Colon (tissue), 2 donors: ENCODE results near the gene SALL1.

Experiments used
- FAIRE-seq: peaks from 2 replicates; lab custom pipeline; 2012; peaks lifted over from hg19 to GRCh38; lab: Jason Lieb, UNC
- donor health status: control.
- donor health status: control.

Gene SALL1

GRCh38 chr16:51156807-51157200 lies 5.7 kb upstream of the SALL1 start:
- FAIRE-seq: no peak

DNA sequence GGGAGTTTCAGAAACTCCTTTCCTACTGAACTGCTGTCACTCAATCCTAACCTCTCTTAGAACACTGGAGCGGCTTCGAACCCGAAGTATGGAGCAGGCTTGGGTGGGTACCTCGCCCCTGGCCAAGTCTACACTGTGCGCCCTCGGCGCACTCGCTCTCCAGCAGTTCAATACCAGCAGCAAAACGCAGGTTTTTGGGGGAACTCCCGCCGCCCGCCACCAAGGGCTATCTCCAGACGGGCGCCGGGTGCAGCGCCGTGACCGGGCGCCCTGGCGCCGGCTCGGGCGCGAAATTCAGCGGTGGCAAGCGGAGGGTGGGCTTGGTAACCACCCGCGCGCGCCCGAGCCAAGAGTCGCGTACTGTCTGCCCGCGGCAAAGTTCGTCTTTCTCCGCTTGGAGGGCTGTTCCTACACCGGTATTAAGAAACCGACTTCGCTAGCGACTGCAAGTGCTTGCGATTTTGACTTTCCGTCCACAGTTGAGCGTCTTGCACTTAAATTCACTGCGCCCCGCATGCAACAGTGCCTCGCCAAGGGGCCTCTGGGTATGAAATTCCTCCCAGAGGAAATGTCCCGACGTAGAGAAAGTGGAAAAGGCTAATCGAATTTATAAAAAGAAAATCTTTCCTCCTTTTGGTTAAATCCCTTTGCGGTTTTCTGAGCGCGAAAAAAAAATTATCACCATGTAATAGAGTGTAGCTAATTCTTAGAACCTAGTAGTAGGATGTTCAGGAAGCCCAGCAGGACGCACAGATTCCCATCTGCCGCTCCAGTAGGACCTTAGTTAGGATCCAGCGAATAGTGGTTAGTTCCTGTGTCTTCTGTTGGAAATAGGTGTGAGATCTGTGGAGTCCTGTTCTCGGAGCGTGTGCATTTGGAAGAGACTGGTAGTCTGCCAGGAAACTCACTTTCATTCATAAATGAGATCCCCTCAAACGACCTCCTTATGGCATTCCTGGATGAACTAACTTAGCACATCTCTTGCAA lies 5.0 kb upstream of the SALL1 start:
- FAIRE-seq: no peak

GRCh38 chr16:51155199-51155607 lies 4.1 kb upstream of the SALL1 start:
- no peak for FAIRE-seq

GRCh38 chr16:51154271-51155171 lies 3.5 kb upstream of the SALL1 start:
- FAIRE-seq: no peak

DNA sequence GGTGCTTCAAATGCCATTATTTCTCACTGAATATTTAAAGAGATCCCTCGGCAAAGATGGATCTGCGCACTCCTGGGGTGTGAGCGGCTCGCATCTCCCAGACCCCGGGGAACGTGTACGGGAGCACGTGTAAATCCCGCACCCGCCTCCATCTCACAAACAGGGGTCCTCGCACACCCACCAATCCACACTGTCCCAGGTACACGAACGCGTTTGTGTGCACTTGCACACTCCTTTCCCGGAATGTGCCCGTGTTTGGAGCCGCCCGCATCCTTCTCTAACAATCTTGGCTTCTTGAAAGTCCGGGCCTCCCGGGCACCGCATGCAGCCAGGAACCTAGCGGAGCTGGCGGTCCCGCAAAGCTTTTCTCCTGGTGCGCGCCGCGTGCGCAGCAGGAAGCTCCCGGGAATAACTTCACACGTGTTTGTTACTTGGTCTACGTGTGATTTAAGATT lies 2.5 kb upstream of the SALL1 start:
- no peak for FAIRE-seq

DNA sequence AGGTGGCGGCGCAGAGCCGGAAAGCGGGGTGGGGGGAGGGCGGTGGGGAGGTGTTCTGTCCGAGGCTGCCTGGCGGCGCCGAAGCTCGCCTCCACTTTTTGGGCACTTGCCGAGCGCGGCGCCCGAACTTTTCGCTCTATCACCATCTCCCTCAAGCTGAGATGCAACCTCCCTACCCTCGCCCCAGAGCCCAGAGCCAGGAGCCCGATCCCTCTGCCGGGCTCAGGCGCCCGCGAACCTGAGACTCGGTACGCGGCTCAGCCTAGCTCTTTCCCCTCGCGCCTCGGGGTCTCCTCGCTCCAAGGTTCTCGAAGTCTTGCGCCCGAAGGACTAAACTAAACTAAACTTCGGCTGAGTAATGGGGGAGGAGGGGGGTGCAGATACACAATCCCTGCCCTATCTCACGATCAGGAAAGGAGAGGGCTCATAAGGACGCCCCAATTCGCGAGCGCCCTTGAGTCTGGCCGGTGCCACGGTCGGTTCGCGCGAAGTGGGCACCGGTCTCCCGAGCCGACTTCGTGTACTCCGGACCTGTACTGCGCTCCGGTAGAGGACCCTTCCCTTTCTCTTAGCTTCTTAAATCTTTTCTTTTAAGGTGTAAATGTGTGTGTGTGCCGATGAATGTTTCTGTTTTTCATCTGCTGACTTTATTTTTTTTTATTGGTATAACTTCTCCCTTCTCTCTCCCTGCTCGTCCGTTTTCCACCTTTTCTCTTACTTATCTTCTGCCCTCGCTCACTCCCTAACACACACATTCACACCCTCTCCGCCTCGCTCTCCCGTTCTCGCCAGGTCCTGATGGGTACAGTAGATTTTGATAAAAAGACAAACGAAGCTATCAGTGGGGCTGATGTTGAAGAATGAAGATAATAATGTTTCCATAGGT lies 1.9 kb upstream of the SALL1 start:
- no peak for FAIRE-seq

DNA sequence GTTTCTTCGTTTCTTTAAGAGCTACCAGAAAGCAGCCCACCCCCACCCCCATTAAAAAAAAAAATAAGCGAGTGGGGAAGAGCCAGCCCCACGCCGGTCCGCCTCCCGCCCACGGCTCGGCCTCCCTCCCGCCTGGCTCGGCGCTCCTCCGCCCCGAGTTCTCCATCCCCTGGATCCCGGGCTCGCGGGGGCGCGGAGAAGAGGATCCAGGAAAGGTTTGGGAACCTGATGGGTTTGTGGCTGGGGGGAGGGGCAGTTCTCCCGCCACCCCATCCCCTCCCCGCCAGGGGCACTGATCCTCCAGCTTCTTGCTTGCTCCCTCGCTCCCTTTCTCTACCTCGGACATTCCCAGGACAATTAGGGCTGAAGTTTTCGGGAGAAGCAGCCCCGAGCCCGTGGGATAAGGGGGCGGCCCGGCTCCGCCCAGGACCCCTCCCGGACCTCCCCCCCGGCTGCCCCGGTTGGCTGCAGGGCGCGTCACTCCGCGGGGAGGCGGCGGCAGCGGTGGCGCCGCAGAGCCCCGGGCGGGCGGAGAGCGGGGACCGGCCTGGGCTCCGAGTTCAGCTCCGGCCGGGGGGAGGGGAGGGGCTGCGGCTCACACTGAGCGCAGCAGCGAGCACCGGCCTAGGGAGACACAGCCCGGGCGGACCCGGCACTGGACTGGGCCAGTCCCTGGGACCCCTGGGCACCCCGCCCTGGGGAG lies 1.0 kb upstream of the SALL1 start:
- FAIRE-seq: no peak

- no peak for FAIRE-seq
Measured at GRCh38 chr16:51151435-51151960, 428 bp upstream of the SALL1 start.

DNA sequence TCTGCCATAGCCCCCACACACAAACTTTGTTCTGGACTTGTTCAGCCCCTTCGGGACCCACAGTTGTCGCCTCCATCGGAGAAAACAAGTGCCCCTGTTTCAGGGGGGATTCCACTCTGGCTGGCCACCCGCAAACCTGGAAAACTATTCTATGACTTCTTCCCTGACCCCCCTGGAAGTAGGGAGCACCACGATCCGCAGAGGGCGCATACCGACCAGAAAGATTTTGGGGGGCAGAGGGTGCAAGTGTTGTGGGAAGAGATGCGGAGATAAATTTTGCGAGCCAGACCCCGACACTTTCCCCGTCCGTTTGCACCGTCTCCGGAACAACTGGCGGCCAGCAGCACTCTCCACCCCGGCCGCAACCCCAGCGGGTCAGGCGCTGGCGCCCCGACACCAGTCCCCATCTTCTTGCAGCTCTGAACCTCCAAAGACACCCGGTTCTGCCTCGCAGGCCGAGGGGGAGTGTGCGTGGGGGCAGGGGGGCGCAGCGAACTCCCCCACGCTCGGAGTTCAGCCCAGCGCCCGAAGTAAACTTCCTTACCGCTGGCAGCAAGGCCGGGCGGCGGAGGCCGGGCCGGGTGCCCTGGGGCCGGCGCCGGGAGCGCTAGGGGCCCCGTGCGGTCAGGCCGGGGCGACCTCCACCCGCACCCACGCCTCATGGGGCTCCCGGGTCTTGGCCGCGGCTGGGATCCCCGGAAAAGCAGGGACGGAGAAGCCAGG lies 744 bp downstream of the SALL1 start:
- no peak for FAIRE-seq

DNA sequence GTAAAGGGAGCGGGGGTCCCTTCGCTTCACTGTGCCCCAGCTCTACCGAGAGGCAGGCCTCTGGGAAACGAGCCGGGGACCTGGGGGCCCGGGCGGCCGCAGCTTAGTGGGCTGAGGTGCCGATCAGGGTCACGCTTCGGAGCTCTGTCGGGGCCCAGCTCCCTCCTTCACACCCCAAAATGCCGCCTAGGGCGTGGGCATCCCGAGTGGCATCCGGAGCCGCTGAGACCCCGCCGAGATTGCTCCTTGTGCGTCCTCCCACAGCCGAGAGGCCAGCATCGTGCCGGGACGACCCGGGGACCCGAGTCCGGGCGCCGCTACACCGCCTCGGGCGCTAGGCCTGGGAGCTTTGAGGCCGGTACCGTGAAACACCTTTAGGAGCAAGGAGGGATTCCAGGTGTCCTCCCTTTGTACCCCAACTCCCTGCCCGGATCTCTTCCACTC lies 1.3 kb downstream of the SALL1 start:
- FAIRE-seq: no peak

DNA sequence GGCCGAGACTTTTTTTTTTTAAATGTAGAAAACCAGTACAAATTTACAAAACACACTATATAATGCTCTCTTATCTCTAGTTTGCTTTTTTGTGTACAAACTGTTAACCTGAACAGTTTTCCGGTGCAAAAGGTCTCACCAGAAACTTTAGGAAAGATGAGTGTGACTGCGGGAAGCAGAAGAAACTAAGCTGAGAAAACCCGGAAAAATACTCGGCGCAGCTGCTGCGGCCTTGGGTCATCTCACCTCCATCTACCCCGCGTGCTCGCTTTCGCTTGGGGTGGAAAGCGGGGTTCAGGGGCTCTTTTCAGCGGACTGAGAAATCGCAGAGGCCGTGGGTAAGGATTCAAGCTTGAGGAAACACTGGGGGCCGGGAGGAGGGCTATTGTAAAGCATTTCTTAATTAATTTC lies 1.8 kb downstream of the SALL1 start:
- FAIRE-seq: no peak

- FAIRE-seq: no peak
Measured at GRCh38 chr16:51148678-51149228, 2.3 kb downstream of the SALL1 start.

GRCh38 chr16:51147776-51148677 lies 3.0 kb downstream of the SALL1 start:
- no peak for FAIRE-seq

DNA sequence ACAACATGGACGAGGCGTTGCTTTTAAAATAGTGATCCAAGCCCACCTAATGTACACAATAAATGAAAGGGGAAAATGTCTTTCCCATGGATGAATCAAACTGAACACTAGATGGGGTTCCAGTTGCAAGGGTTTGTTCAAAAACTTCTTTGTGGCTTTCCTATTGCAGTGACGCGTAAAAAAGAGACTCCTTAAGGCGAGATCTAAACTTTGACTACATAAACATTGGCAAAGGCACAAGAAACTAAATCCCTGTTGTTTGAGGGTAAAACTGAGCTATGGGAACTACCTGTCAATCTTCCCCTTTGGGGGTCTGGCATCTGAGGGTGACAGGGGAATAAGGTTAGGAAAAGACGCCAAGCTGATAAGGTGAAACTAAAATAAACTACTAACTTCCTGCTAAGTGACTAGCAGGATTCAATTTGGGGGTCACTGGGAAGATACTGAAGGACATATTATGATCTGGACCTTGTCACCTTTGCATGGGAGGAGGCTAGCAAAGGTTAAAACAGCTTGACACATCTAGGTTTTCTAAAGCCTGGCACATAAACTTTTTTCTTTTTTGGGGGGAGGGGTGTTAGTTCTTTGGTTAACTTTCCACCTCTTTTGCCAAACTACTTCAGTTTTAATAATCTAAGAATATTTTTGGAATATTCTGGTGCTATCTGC lies 4.7 kb downstream of the SALL1 start:
- FAIRE-seq: no peak

- FAIRE-seq: no peak
Measured at GRCh38 chr16:51144203-51144602, 6.9 kb downstream of the SALL1 start.

DNA sequence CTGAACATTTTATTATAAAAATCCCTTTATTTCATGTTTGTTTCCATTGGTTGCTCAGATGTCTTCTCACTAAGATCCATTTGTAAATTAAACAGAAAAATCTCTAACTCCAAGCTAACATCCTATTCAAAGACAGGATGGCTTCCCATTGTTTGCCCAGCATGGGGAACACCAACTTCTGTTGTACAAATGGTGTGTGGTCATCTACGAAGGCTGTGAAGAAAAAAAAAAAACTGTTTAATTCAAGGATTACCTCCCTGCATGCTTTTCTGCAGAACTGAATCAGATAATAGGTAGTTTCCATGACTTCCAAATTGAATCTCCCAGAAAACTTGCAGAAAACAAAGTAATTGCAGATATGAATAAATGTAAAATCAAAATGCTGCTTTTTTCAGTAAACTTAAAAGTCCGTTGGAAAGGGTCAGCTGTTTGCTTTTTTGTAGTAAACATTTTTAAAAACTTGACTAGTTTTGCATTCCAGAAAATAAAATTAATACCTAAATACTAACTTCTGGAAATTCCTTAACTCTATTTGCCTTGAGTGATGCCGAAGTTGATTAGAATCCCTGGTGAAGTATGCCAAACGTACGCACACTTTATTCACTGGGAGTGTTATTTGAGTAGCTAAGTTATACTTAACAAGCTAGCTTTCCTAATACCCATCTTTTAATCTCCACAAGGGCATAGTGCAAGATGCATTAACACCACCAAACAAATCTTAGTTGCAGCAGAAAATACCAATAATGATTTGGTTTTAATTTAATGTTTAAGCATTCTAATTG lies 7.7 kb downstream of the SALL1 start:
- no peak for FAIRE-seq

DNA sequence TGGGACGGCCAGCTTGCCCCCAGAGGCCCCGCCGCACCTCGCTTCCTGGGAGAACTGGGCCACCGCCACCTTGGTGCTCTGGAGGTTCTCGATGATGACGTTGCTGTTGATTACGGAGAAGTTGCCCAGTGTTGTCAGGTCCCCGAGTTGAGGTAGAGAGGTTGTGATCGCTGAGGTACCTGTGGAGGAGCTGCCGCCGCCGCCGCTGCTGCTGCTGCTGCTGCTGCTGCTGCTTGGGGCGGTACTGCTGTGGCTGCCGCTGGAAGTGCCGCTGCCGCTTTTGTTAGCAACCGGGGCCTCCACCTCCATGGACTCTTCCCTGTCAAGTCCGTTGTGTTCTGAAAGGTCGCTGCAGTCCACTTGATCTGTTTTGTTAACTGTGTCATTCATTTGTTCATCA lies 9.5 kb downstream of the SALL1 start:
- FAIRE-seq: no peak
